GM12873 (cell line): Measurements from ENCODE around the gene MAGEL2.

Source experiments
- CTCF ChIP-seq: IDR thresholded peaks from 2 replicates; pipeline ENCODE4 v1.5.1; 2012; ENCODE audit warnings: low read depth, mild to moderate bottlenecking, moderate library complexity, low read length, control low read depth; ENCODE audit not compliant: insufficient read depth; ENCODE audit errors: missing control alignments

MAGEL2 gene

GRCh38 chr15:23644829-23645228 is 2.8 kb downstream of the MAGEL2 start:
- TF ChIP-seq CTCF, result no peak

GRCh38 chr15:23642413-23643044 is 5.1 kb downstream of the MAGEL2 start:
- peak; percentile 79 for TF ChIP-seq CTCF

- TF ChIP-seq CTCF, result no peak
Measured at GRCh38 chr15:23634181-23634580, 13.5 kb downstream of the MAGEL2 start.

- peak; percentile 38 for TF ChIP-seq CTCF
Measured at GRCh38 chr15:23629234-23629805, 18.3 kb downstream of the MAGEL2 start.

GRCh38 chr15:23628612-23629233 is 18.9 kb downstream of the MAGEL2 start:
- TF ChIP-seq CTCF, result no peak

- TF ChIP-seq CTCF, result no peak
Measured at GRCh38 chr15:23616536-23616935, 31.1 kb downstream of the MAGEL2 start.

GRCh38 chr15:23606226-23606625 is 41.4 kb downstream of the MAGEL2 start:
- no peak for TF ChIP-seq CTCF
